Activated CD8-positive, alpha-beta memory T cell treated with anti-CD3 and anti-CD28 coated beads, Interleukin-2, amount 50 U/mL, for 24 hours (primary cell): ENCODE data around the gene UBL4A.

Experiments
- DNase-seq: peaks from one replicate; pipeline ENCODE4 v3.0.0-alpha.2; 2020; ENCODE audit errors: extremely low read depth

Gene UBL4A

GRCh38 chrX:154482786-154483185 lies 3.6 kb downstream of the UBL4A start:
- DNase-seq, result no peak

GRCh38 chrX:154481911-154482601 lies 4.4 kb downstream of the UBL4A start:
- no peak for DNase-seq

GRCh38 chrX:154481195-154481594 lies 5.2 kb downstream of the UBL4A start:
- DNase-seq, result no peak

- peak; percentile 76 for DNase-seq
Observed at GRCh38 chrX:154478728-154479622, 7.4 kb downstream of the UBL4A start, which contains the start of gene LAGE3. Gene LAGE3 (minus strand): TSS chrX:154479281. CDS start chrX:154478915, 366 bp downstream.

- DNase-seq, result no peak
Observed at GRCh38 chrX:154477891-154478477, 8.4 kb downstream of the UBL4A start.

- DNase-seq, result no peak
Observed at GRCh38 chrX:154476821-154477220, 9.6 kb downstream of the UBL4A start.

GRCh38 chrX:154473683-154474082 lies 12.7 kb downstream of the UBL4A start:
- DNase-seq, result no peak

GRCh38 chrX:154472685-154473632 lies 13.5 kb downstream of the UBL4A start:
- DNase-seq, result no peak

- no peak for DNase-seq
Observed at GRCh38 chrX:154471839-154472684, 14.4 kb downstream of the UBL4A start.

GRCh38 chrX:154470914-154471568 lies 15.4 kb downstream of the UBL4A start:
- DNase-seq, result no peak

GRCh38 chrX:154470434-154470833 lies 16.0 kb downstream of the UBL4A start:
- DNase-seq, result no peak

- no peak for DNase-seq
Observed at GRCh38 chrX:154469880-154470279, 16.5 kb downstream of the UBL4A start.

GRCh38 chrX:154469114-154469513 lies 17.3 kb downstream of the UBL4A start:
- DNase-seq, result no peak

- DNase-seq, result no peak
Observed at GRCh38 chrX:154468217-154468616, 18.2 kb downstream of the UBL4A start.

GRCh38 chrX:154467556-154467955 lies 18.9 kb downstream of the UBL4A start:
- no peak for DNase-seq

- no peak for DNase-seq
Observed at GRCh38 chrX:154466907-154467306, 19.5 kb downstream of the UBL4A start.

- no peak for DNase-seq
Observed at GRCh38 chrX:154466036-154466435, 20.4 kb downstream of the UBL4A start.

- DNase-seq, result no peak
Observed at GRCh38 chrX:154465601-154466000, 20.8 kb downstream of the UBL4A start.

- DNase-seq, result no peak
Observed at GRCh38 chrX:154464806-154465365, 21.5 kb downstream of the UBL4A start.
